Neural progenitor cell (in vitro differentiated cells): ENCODE measurements around the gene TIPRL.

Experiments
- CTCF ChIP-seq: fragments of 200-600 bp; sonication (generic); IDR thresholded peaks from 2 replicates; pipeline ENCODE4 v1.5.1; 2017; ENCODE audit warnings: antibody characterized with exemption, mild to moderate bottlenecking
- EZH2 ChIP-seq: fragments of 200-600 bp; sonication (generic); IDR thresholded peaks from 2 replicates; pipeline ENCODE4 v1.6.1; 2017; ENCODE audit warnings: antibody characterized with exemption, mild to moderate bottlenecking, moderate library complexity

GRCh38 chr1:168224991-168225390 lies 46.2 kb downstream of the TIPRL start:
- TF ChIP-seq CTCF (no peak), EZH2 (no peak)
